Dendritic cell treated with granulocyte-macrophage colony-stimulating factor and Interleukin-4, amounts not matched to agents 40 ng/mL and 50 ng/mL, for 4 days (primary cell): Measurements from ENCODE around the gene C11orf91.

Experiments
- H3K27ac Mint-ChIP-seq: one replicate; pipeline ENCODE4 v1.8.0; 2022; ENCODE audit warnings: mild to moderate bottlenecking, mixed read lengths
- H3K27me3 Mint-ChIP-seq: one replicate; pipeline ENCODE4 v1.8.0; 2022; ENCODE audit warnings: mild to moderate bottlenecking, mixed read lengths
- H3K36me3 Mint-ChIP-seq: one replicate; pipeline ENCODE4 v1.8.0; 2022; ENCODE audit warnings: low read depth, mixed read lengths
- H3K4me1 Mint-ChIP-seq: one replicate; pipeline ENCODE4 v1.8.0; 2022; ENCODE audit warnings: low read depth, mixed read lengths
- H3K4me3 Mint-ChIP-seq: one replicate; pipeline ENCODE4 v1.8.0; 2022; ENCODE audit warnings: mild to moderate bottlenecking, moderate library complexity, mixed read lengths
- H3K9me3 Mint-ChIP-seq: one replicate; pipeline ENCODE4 v1.8.0; 2022; ENCODE audit warnings: mixed read lengths
- intact Hi-C: fragments of 100-400 bp; cut with micrococcal nuclease; formaldehyde crosslinking; loops from one replicate; pipeline ENCODE4 v1.15.0; 2022

C11orf91 gene, protein sequence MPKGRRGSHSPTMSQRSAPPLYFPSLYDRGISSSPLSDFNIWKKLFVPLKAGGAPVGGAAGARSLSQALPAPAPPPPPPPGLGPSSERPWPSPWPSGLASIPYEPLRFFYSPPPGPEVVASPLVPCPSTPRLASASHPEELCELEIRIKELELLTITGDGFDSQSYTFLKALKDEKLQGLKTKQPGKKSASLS

GRCh38 chr11:33700502-33701271 lies at the start of gene C11orf91:
C11orf91 (minus strand) TSS chr11:33700826; CDS start chr11:33700740, 86 bp downstream.
- H3K27me3 Mint-ChIP-seq, result peaks cover 40% of the 10 kb centered on the region
- no peaks in the 10 kb centered on the region for H3K9me3 Mint-ChIP-seq

GRCh38 chr11:33747979-33748378 lies 47.4 kb upstream of the C11orf91 start:
- H3K4me1 Mint-ChIP-seq, result peaks cover 5% of the 10 kb centered on the region
- H3K27ac Mint-ChIP-seq, result no peak overlapping the region
- H3K4me3 Mint-ChIP-seq, result no peak overlapping the region
- H3K36me3 Mint-ChIP-seq, result peaks cover 69% of the 10 kb centered on the region
- no peaks in the 10 kb centered on the region for H3K9me3 Mint-ChIP-seq
- no peaks in the 10 kb centered on the region for H3K27me3 Mint-ChIP-seq
- intact Hi-C loops, result no loop called here

More at GRCh38 chr11:33700502-33701271, at the start of gene C11orf91:
- Mint-ChIP-seq H3K27ac (peak within 1 kb of the TSS; percentile 72), H3K4me1 (peaks cover 41% of the 10 kb centered on the region), H3K36me3 (peaks cover 9% of the 10 kb centered on the region), H3K4me3 (peak within 1 kb of the TSS; percentile 87)
- intact Hi-C loops, result loop anchor here (5.0 kb wide), 1 partner anchor 42 kb away; no protein-coding TSS in a partner anchor

- no peak overlapping the region for H3K27ac Mint-ChIP-seq
- intact Hi-C loops, result loop anchor here (2.0 to 5.0 kb wide), 3 partner anchors 30 to 381 kb away; partner anchors contain the start of gene C11orf91
- peaks cover 65% of the 10 kb centered on the region for H3K36me3 Mint-ChIP-seq
- peaks cover 5% of the 10 kb centered on the region for H3K4me1 Mint-ChIP-seq
- no peak overlapping the region for H3K4me3 Mint-ChIP-seq
- peaks cover 9% of the 10 kb centered on the region for H3K27me3 Mint-ChIP-seq
- H3K9me3 Mint-ChIP-seq, result no peaks in the 10 kb centered on the region
Measured at GRCh38 chr11:33743291-33743690, 42.7 kb upstream of the C11orf91 start.

GRCh38 chr11:33742249-33742851 lies 41.7 kb upstream of the C11orf91 start:
- Mint-ChIP-seq H3K4me1 (peaks cover 10% of the 10 kb centered on the region), H3K27me3 (peaks cover 18% of the 10 kb centered on the region), H3K27ac (no peak overlapping the region), H3K36me3 (peaks cover 55% of the 10 kb centered on the region), H3K9me3 (no peaks in the 10 kb centered on the region), H3K4me3 (no peak overlapping the region)
- intact Hi-C loops, result loop anchor here (1.0 to 5.0 kb wide), 4 partner anchors 30 to 380 kb away; partner anchors contain the start of gene C11orf91

- no peak overlapping the region for H3K4me3 Mint-ChIP-seq
- peaks cover 50% of the 10 kb centered on the region for H3K36me3 Mint-ChIP-seq
Measured at GRCh38 chr11:33741806-33742205, 41.2 kb upstream of the C11orf91 start.

GRCh38 chr11:33737362-33737821 lies 36.8 kb upstream of the C11orf91 start:
- Mint-ChIP-seq H3K27ac (no peak overlapping the region), H3K36me3 (peaks cover 39% of the 10 kb centered on the region), H3K27me3 (peaks cover 35% of the 10 kb centered on the region), H3K4me1 (peaks cover 38% of the 10 kb centered on the region), H3K4me3 (no peak overlapping the region), H3K9me3 (no peaks in the 10 kb centered on the region)
- intact Hi-C loops, result loop anchor here (2.0 kb wide), 1 partner anchor 15 kb away; no protein-coding TSS in a partner anchor

More at GRCh38 chr11:33741806-33742205, 41.2 kb upstream of the C11orf91 start:
- Mint-ChIP-seq H3K4me1 (peaks cover 15% of the 10 kb centered on the region), H3K9me3 (no peaks in the 10 kb centered on the region), H3K27ac (no peak overlapping the region), H3K27me3 (peaks cover 23% of the 10 kb centered on the region)
- intact Hi-C loops, result loop anchor here (1.0 to 5.0 kb wide), 4 partner anchors 29 to 380 kb away; partner anchors contain the start of gene C11orf91

DNA sequence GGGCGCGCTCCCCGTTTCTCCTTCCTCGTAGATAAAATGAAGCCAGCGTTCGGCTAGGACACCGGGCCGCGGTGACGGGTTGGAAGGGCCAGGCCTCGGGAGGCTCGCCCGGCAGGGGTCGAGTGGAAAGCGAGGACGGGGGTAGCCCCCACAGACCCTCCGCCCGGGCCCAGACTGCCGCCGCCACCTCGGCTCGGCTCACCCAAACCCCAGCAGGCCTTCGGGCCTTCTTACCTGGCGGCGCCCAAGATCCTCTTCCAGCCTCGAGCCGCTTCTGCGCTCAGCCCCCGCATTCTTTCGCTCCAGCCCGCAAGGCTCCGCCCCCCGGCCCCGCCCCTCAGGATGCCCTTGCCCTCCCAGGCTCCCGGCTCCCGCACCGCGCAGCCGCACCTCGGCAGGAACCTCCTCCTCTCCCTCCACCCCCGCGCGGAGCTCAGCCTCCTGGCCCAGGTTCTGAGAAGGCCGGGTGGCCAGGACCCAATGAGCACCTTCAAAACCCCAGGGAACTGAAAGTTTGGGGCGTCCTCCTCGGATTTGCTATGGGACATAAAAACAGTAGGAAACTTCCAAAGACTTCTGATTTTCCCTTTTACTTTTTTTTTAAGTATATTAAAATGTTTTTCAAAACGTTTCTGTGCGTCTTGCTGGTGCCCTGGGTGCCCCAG lies 35.7 kb upstream of the C11orf91 start, which contains the start of gene CD59:
CD59 (minus strand) TSS at position 276 of the 665 bp plus-strand sequence. CDS start 13,978 bp downstream, outside the sequence.
- peak within 1 kb of the TSS; percentile 85 for H3K4me3 Mint-ChIP-seq
- peak within 1 kb of the TSS; percentile 85 for H3K27ac Mint-ChIP-seq
- H3K36me3 Mint-ChIP-seq, result peaks cover 33% of the 10 kb centered on the region
- intact Hi-C loops, result loop anchor here (2.0 kb wide), 1 partner anchor 13 kb away; no protein-coding TSS in a partner anchor
- H3K9me3 Mint-ChIP-seq, result no peaks in the 10 kb centered on the region
- H3K27me3 Mint-ChIP-seq, result peaks cover 35% of the 10 kb centered on the region
- peaks cover 45% of the 10 kb centered on the region for H3K4me1 Mint-ChIP-seq

- peaks cover 45% of the 10 kb centered on the region for H3K4me1 Mint-ChIP-seq
- peak overlapping the region; percentile 85 for H3K27ac Mint-ChIP-seq
- peaks cover 39% of the 10 kb centered on the region for H3K36me3 Mint-ChIP-seq
- H3K4me3 Mint-ChIP-seq, result peak overlapping the region; percentile 85
- peaks cover 35% of the 10 kb centered on the region for H3K27me3 Mint-ChIP-seq
- H3K9me3 Mint-ChIP-seq, result no peaks in the 10 kb centered on the region
- intact Hi-C loops, result loop anchor here (2.0 kb wide), 1 partner anchor 13 kb away; no protein-coding TSS in a partner anchor
Measured at GRCh38 chr11:33735271-33736147, 34.9 kb upstream of the C11orf91 start.

- H3K9me3 Mint-ChIP-seq, result no peaks in the 10 kb centered on the region
- H3K36me3 Mint-ChIP-seq, result peaks cover 47% of the 10 kb centered on the region
- peak overlapping the region; percentile 85 for H3K4me3 Mint-ChIP-seq
- H3K4me1 Mint-ChIP-seq, result peaks cover 45% of the 10 kb centered on the region
- H3K27me3 Mint-ChIP-seq, result peaks cover 35% of the 10 kb centered on the region
- intact Hi-C loops, result no loop called here
- H3K27ac Mint-ChIP-seq, result peak overlapping the region; percentile 85
Measured at GRCh38 chr11:33734441-33735270, 34.0 kb upstream of the C11orf91 start.

DNA sequence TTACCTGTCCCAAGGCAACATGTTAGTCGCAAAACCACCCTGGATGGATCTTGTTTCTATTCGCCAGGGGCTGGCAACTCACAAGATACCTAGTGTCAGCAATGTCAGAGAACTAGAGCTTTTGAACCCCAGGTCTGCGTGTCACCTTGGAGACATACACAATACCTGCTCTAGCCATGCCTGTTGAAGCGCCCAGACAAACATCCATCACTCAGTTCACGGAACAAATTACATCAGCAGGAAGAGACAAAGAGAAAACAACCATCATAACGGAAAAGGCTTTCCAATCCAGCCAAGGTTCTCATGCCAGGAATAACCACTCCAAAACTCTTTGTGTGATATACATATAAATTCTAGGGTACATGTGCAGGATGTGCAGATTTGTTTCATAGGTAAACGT lies 33.4 kb upstream of the C11orf91 start:
- H3K27ac Mint-ChIP-seq, result no peak overlapping the region
- H3K9me3 Mint-ChIP-seq, result no peaks in the 10 kb centered on the region
- peak overlapping the region; percentile 85 for H3K4me3 Mint-ChIP-seq
- peaks cover 32% of the 10 kb centered on the region for H3K27me3 Mint-ChIP-seq
- H3K36me3 Mint-ChIP-seq, result peaks cover 54% of the 10 kb centered on the region
- intact Hi-C loops, result no loop called here
- H3K4me1 Mint-ChIP-seq, result peaks cover 49% of the 10 kb centered on the region

DNA sequence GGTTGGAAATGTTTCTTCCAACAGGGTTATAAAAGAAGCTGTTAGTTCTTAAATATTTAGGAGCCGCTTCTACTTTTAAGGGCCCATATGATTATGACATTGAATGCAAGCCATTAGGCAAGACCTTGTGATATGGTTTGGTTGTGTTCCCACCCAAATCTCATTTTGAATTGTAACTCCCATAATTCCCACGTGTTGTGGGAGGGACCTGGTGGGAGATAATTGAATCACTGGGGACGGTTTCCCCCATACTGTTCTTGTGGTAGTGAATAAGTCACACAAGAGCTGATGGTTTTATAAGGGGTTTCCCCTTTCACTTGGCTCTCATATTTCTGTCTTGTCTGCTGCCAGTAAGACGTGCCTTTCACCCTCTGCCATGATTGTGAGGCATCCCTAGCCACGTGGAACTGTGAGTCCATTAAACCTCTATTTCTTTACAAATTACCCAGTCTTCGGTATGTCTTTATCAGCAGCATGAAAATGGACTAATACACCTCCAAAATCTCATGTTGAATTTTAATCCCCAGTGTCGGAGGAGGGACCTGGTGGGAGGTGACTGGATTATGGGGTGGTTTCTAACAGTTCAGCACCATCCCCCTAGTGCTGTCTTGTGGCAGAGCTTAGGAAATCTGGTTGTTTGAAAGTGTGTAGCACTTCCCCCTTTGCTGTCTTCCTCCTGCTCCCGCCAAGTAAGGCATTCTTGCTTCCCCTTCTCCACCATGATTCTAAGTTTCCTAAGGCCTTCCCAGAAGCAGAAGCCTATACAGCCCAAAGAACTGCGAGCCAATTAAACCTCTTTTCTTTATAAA lies 31.3 kb upstream of the C11orf91 start:
- Mint-ChIP-seq H3K27me3 (peaks cover 13% of the 10 kb centered on the region), H3K36me3 (peaks cover 65% of the 10 kb centered on the region), H3K4me3 (peak overlapping the region; percentile 53), H3K4me1 (peaks cover 58% of the 10 kb centered on the region), H3K9me3 (no peaks in the 10 kb centered on the region), H3K27ac (peak overlapping the region; percentile 83)
- intact Hi-C loops, result loop anchor here (1.0 kb wide), 1 partner anchor 9 kb away; no protein-coding TSS in a partner anchor
